Measurements from ENCODE around the gene MUC3A.
"Not testable (repeated sequence)": the region's sequence is repeated elsewhere in the genome, so short reads cannot be mapped to it uniquely, and the experiment has no call there.

MUC3A gene

GRCh38 chr7:100971111-100972001 is 22.0 kb downstream of the MUC3A start:
- DNase-seq (ENCODE audit: low spot score) = no peak

GRCh38 chr7:100972002-100972347 is 22.6 kb downstream of the MUC3A start:
- no peak for DNase-seq (ENCODE audit: low spot score)

- DNase-seq (ENCODE audit: low spot score) = no peak
Observed at GRCh38 chr7:100974021-100974420, 24.7 kb downstream of the MUC3A start.

GRCh38 chr7:100975371-100975821 is 26.1 kb downstream of the MUC3A start:
- DNase-seq (ENCODE audit: low spot score) = no peak

- DNase-seq (ENCODE audit: low spot score) = no peak
Observed at GRCh38 chr7:100978300-100978699, 29.0 kb downstream of the MUC3A start.

- DNase-seq (ENCODE audit: low spot score) = no peak
Observed at GRCh38 chr7:100983451-100984187, 34.3 kb downstream of the MUC3A start.

GRCh38 chr7:100984241-100984918 is 35.0 kb downstream of the MUC3A start:
- DNase-seq (ENCODE audit: low spot score) = not testable (repeated sequence)

- DNase-seq (ENCODE audit: low spot score) = not testable (repeated sequence)
Observed at GRCh38 chr7:100985033-100985797, 35.9 kb downstream of the MUC3A start.

- DNase-seq (ENCODE audit: low spot score) = no peak
Observed at GRCh38 chr7:100991631-100992030, 42.3 kb downstream of the MUC3A start.

GRCh38 chr7:100992280-100992679 is 42.9 kb downstream of the MUC3A start:
- DNase-seq (ENCODE audit: low spot score) = not testable (repeated sequence)

- DNase-seq (ENCODE audit: low spot score) = not testable (repeated sequence)
Observed at GRCh38 chr7:100994671-100995070, 45.3 kb downstream of the MUC3A start.

- not testable (repeated sequence) for DNase-seq (ENCODE audit: low spot score)
Observed at GRCh38 chr7:100998530-100998929, 49.2 kb downstream of the MUC3A start.

- DNase-seq (ENCODE audit: low spot score) = not testable (repeated sequence)
Observed at GRCh38 chr7:100999334-100999733, 50.0 kb downstream of the MUC3A start.

- DNase-seq (ENCODE audit: low spot score) = not testable (repeated sequence)
Observed at GRCh38 chr7:101000025-101000424, 50.7 kb downstream of the MUC3A start.

- DNase-seq (ENCODE audit: low spot score) = not testable (repeated sequence)
Observed at GRCh38 chr7:101002333-101002732, 53.0 kb downstream of the MUC3A start.

GRCh38 chr7:101007361-101007760 is 58.0 kb downstream of the MUC3A start:
- DNase-seq (ENCODE audit: low spot score) = not testable (repeated sequence)

- no peak for DNase-seq (ENCODE audit: low spot score)
Observed at GRCh38 chr7:101009629-101010028, 60.3 kb downstream of the MUC3A start.

- no peak for DNase-seq (ENCODE audit: low spot score)
Observed at GRCh38 chr7:101012931-101013330, 63.6 kb downstream of the MUC3A start.

GRCh38 chr7:101015626-101016025 is 66.3 kb downstream of the MUC3A start:
- no peak for DNase-seq (ENCODE audit: low spot score)

GRCh38 chr7:101017064-101017777 is 67.9 kb downstream of the MUC3A start:
- DNase-seq (ENCODE audit: low spot score) = peak; percentile 84
